Epithelial cell of umbilical artery (primary cell): ENCODE results near the gene TRIM42. TPM values are rescaled to one million over a fixed set of nuclear protein-coding genes. Genes with fewer than 3 reads are reported as not detected.

ENCODE experiments used
- total RNA-seq: library from RNA; depleted of rRNA; stranded (reverse); fragments of >200 nt; gene quantifications from 2 replicates; pipeline ENCODE4 v1.2.3, GENCODE V29; 2014

The TRIM42 gene
- total RNA-seq, result not detected in 2 replicates

GRCh38 chr3:140677764-140678163 lies at the start of gene TRIM42:
Gene TRIM42 (plus strand): TSS chr3:140678064. CDS start chr3:140678230, 166 bp downstream.

